GM23338 (cell line): ENCODE measurements around the gene TRIM24. TPM values are rescaled to one million over a fixed set of nuclear protein-coding genes. Genes with fewer than 3 reads are reported as not detected.

ENCODE experiments used
- ATAC-seq: fragments of 200-7000 bp; cut with Tn5 transposase; 3 replicates; pipeline ENCODE4 v1.9.1; 2020
- DNase-seq: peaks from one replicate; pipeline ENCODE4 v3.0.0-alpha.2; 2015; ENCODE audit warnings: low spot score
- H2AFZ ChIP-seq: fragments of 200-600 bp; sonication (generic); 2 replicates; pipeline ENCODE4 v1.8.0; 2016; ENCODE audit warnings: antibody characterized with exemption, mild to moderate bottlenecking, moderate library complexity
- H3F3A ChIP-seq: fragments of 200-600 bp; sonication (generic); replicated peaks from 2 replicates; pipeline ENCODE4 v1.8.0; 2017; ENCODE audit warnings: antibody characterized with exemption, mixed run types, low read depth
- H3K27ac ChIP-seq: fragments of 200-600 bp; sonication (generic); 2 replicates; pipeline ENCODE4 v1.6.1; 2016; ENCODE audit warnings: low read depth
- H3K27me3 ChIP-seq: fragments of 200-600 bp; sonication (generic); 2 replicates; pipeline ENCODE4 v1.8.0; 2016; ENCODE audit warnings: mild to moderate bottlenecking, mixed run types, moderate library complexity; ENCODE audit not compliant: insufficient read depth
- H3K36me3 ChIP-seq: fragments of 200-600 bp; sonication (generic); 2 replicates; pipeline ENCODE4 v1.8.0; 2016; ENCODE audit warnings: mild to moderate bottlenecking; ENCODE audit not compliant: insufficient read depth
- H3K4me1 ChIP-seq: fragments of 200-600 bp; sonication (generic); 2 replicates; pipeline ENCODE4 v1.8.0; 2016; ENCODE audit warnings: mild to moderate bottlenecking, moderate library complexity; ENCODE audit not compliant: insufficient read depth
- H3K4me2 ChIP-seq: fragments of 200-600 bp; sonication (generic); 2 replicates; pipeline ENCODE4 v1.7.1; 2017; ENCODE audit warnings: mixed run types
- H3K4me3 ChIP-seq: fragments of 200-600 bp; sonication (generic); 2 replicates; pipeline ENCODE4 v1.6.1; 2016; ENCODE audit warnings: mixed run types
- H3K79me2 ChIP-seq: fragments of 200-600 bp; sonication (generic); replicated peaks from 2 replicates; pipeline ENCODE4 v1.8.0; 2017; ENCODE audit warnings: mild to moderate bottlenecking; ENCODE audit not compliant: insufficient read depth
- H3K9me2 ChIP-seq: fragments of 200-600 bp; sonication (generic); 2 replicates; pipeline ENCODE4 v1.8.0; 2017; ENCODE audit not compliant: insufficient read depth
- H4K20me1 ChIP-seq: fragments of 200-600 bp; sonication (generic); replicated peaks from 2 replicates; pipeline ENCODE4 v1.8.0; 2017; ENCODE audit warnings: mild to moderate bottlenecking; ENCODE audit not compliant: insufficient read depth
- H3K27ac Mint-ChIP-seq: 2 replicates; pipeline ENCODE4 v1.8.0; 2020; ENCODE audit warnings: inconsistent platforms, mild to moderate bottlenecking, moderate library complexity, mixed read lengths
- H3K27me3 Mint-ChIP-seq: 3 replicates; pipeline ENCODE4 v1.8.0; 2022; ENCODE audit warnings: low read depth, mild to moderate bottlenecking, moderate library complexity, mixed read lengths, inconsistent platforms; ENCODE audit not compliant: insufficient read depth, poor library complexity
- H3K36me3 Mint-ChIP-seq: 3 replicates; pipeline ENCODE4 v1.8.0; 2021; ENCODE audit warnings: low read depth, mild to moderate bottlenecking, inconsistent platforms, moderate library complexity, mixed read lengths
- H3K4me1 Mint-ChIP-seq: 3 replicates; pipeline ENCODE4 v1.8.0; 2020; ENCODE audit warnings: mild to moderate bottlenecking, inconsistent platforms, mixed read lengths
- H3K4me3 Mint-ChIP-seq: 3 replicates; pipeline ENCODE4 v1.8.0; 2021; ENCODE audit warnings: moderate library complexity, mild to moderate bottlenecking, inconsistent platforms, mixed read lengths
- H3K9me3 Mint-ChIP-seq: 3 replicates; pipeline ENCODE4 v1.8.0; 2020; ENCODE audit warnings: moderate library complexity, mild to moderate bottlenecking, inconsistent platforms, mixed read lengths
- CREB1 ChIP-seq: fragments of 250-450 bp; sonication (Bioruptor Pico); IDR thresholded peaks from 2 replicates; pipeline ENCODE4 v1.5.0; 2020; ENCODE audit warnings: low read depth, mild to moderate bottlenecking, moderate library complexity
- EZH2phosphoT487 ChIP-seq: fragments of 200-600 bp; sonication (generic); IDR thresholded peaks from one replicate; pipeline ENCODE4 v1.8.1; 2018; ENCODE audit warnings: antibody characterized with exemption; ENCODE audit not compliant: unreplicated experiment
- NANOG ChIP-seq: IDR thresholded peaks from 2 replicates; pipeline ENCODE4 v1.6.1; 2016; ENCODE audit warnings: antibody characterized with exemption, borderline replicate concordance
- POLR2AphosphoS5 ChIP-seq: IDR thresholded peaks from 2 replicates; pipeline ENCODE4 v1.6.1; 2016; ENCODE audit warnings: antibody characterized with exemption, low read depth
- STAT1 ChIP-seq: IDR thresholded peaks from one replicate; pipeline ENCODE4 v1.6.1; 2016; ENCODE audit warnings: antibody characterized with exemption; ENCODE audit not compliant: unreplicated experiment
- ZNF114 ChIP-seq: fragments of 250-450 bp; sonication (Bioruptor Pico); IDR thresholded peaks from 2 replicates; pipeline ENCODE4 v1.5.0; 2020; ENCODE audit warnings: mild to moderate bottlenecking, moderate library complexity
- ZNF331 ChIP-seq: fragments of 250-450 bp; sonication (Bioruptor Pico); IDR thresholded peaks from 2 replicates; pipeline ENCODE4 v1.5.0; 2020; ENCODE audit warnings: low read depth, mild to moderate bottlenecking, moderate library complexity
- polyA plus RNA-seq: library from polyadenylated mRNA; unstranded; fragments of >200 nt; fragmentation: Nextera tagmentation; extraction: Ambion mirVana; gene quantifications from 2 replicates; pipeline ENCODE4 v1.2.1, GENCODE V29; 2016
- total RNA-seq: library from RNA; depleted of rRNA; stranded (reverse); fragments of >200 nt; shearing (Covaris generic); gene quantifications from 2 replicates; pipeline ENCODE4 v1.2.3, GENCODE V29; 2014
- TF ChIP-seq, protein P1 (sequence below): IDR thresholded peaks from one replicate; pipeline ENCODE4 v1.6.1; 2018; ENCODE audit warnings: antibody characterized with exemption; ENCODE audit not compliant: unreplicated experiment
- TF ChIP-seq, protein P2 (sequence below): fragments of 250-450 bp; sonication (Bioruptor Pico); IDR thresholded peaks from 2 replicates; pipeline ENCODE4 v1.5.0; 2020; ENCODE audit warnings: mild to moderate bottlenecking, moderate library complexity

Gene TRIM24
- total and polyA plus RNA-seq, 2 experiments from 2014 or later, result 67.0 to 120 TPM

GRCh38 chr7:138459413-138460175 lies 465 bp upstream of the TRIM24 start:
- peaks cover 23% of the 10 kb centered on the region for H4K20me1 ChIP-seq
- peaks cover 23% of the 10 kb centered on the region for H3K9me3 Mint-ChIP-seq
- TF ChIP-seq NANOG (no peak), CREB1 (CRISPR knock-in tag) (no peak), STAT1 (no peak), ZNF331 (CRISPR knock-in tag) (no peak), POLR2AphosphoS5 (peak; percentile 90), ZNF114 (no peak), EZH2phosphoT487 (no peak)
- TF ChIP-seq, protein P1, sequence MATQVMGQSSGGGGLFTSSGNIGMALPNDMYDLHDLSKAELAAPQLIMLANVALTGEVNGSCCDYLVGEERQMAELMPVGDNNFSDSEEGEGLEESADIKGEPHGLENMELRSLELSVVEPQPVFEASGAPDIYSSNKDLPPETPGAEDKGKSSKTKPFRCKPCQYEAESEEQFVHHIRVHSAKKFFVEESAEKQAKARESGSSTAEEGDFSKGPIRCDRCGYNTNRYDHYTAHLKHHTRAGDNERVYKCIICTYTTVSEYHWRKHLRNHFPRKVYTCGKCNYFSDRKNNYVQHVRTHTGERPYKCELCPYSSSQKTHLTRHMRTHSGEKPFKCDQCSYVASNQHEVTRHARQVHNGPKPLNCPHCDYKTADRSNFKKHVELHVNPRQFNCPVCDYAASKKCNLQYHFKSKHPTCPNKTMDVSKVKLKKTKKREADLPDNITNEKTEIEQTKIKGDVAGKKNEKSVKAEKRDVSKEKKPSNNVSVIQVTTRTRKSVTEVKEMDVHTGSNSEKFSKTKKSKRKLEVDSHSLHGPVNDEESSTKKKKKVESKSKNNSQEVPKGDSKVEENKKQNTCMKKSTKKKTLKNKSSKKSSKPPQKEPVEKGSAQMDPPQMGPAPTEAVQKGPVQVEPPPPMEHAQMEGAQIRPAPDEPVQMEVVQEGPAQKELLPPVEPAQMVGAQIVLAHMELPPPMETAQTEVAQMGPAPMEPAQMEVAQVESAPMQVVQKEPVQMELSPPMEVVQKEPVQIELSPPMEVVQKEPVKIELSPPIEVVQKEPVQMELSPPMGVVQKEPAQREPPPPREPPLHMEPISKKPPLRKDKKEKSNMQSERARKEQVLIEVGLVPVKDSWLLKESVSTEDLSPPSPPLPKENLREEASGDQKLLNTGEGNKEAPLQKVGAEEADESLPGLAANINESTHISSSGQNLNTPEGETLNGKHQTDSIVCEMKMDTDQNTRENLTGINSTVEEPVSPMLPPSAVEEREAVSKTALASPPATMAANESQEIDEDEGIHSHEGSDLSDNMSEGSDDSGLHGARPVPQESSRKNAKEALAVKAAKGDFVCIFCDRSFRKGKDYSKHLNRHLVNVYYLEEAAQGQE, result no peak
- peak overlapping the region; percentile 98 for H3K27ac Mint-ChIP-seq
- peak overlapping the region; percentile 89 for H3K4me3 Mint-ChIP-seq
- 0 out of 2 replicates have a peak, but pooled peaks cover 4% of the 10 kb centered on the region for H3K36me3 ChIP-seq
- H3F3A ChIP-seq, result no peaks in the 10 kb centered on the region
- peaks cover 32% of the 10 kb centered on the region for H3K36me3 Mint-ChIP-seq
- no peak overlapping the region for H2AFZ ChIP-seq
- H3K4me1 ChIP-seq, result peaks cover 16% of the 10 kb centered on the region
- ATAC-seq (peak; percentile 77), DNase-seq (peak; percentile 99)
- no peaks in the 10 kb centered on the region for H3K9me2 ChIP-seq
- H3K27ac ChIP-seq, result peak overlapping the region; percentile 97
- H3K27me3 ChIP-seq, result no peaks in the 10 kb centered on the region
- peaks cover 12% of the 10 kb centered on the region for H3K27me3 Mint-ChIP-seq
- H3K79me2 ChIP-seq, result peaks cover 44% of the 10 kb centered on the region
- peak overlapping the region; percentile 54 for H3K4me3 ChIP-seq
- peak overlapping the region; percentile 69 for H3K4me2 ChIP-seq
- peaks cover 28% of the 10 kb centered on the region for H3K4me1 Mint-ChIP-seq

DNA sequence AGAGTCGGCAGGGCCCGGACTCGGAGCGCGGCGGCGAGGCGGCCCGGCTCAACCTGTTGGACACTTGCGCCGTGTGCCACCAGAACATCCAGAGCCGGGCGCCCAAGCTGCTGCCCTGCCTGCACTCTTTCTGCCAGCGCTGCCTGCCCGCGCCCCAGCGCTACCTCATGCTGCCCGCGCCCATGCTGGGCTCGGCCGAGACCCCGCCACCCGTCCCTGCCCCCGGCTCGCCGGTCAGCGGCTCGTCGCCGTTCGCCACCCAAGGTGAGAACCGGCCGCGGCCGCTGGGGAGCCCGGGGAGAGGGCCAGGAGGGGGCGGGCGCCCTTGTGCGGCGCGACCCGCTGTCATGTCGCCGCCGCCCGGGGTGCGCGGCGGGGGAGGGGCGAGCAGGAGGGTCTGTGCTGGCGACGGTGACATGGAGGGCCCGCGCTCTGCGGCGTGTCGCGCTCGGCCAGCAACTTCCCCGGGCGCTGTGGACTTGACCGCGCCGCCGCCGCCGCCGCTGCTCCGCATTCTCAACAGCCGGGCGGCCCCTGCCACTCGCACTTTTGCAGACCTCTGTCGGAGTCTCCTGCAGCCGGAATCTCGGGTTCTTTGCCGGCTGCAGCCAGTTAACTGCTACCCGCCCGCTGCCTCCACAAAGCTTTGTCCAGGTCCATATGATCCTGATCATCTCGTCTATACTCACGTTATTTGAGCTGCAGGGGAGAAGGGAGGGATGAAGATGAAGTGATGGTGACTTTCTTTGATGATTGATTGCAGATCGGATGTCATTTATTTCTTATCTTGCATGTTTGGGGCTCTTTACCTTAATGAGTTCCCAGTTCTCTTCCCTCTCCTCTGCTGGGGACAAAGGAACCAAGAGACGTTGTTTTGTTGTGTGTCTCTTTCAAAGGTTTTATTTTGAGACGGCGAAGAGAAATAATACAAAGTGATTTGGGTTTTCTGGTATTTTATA lies 869 bp downstream of the TRIM24 start:
- Histone ChIP-seq H2AFZ (no peak overlapping the region), H3K4me2 (peak overlapping the region; percentile 93), H3K27ac (peak overlapping the region; percentile 10; the same call in 1 of the 2 replicates), H3K4me3 (peak overlapping the region; percentile 90), H3K27me3 (no peaks in the 10 kb centered on the region), H4K20me1 (peaks cover 32% of the 10 kb centered on the region), H3K36me3 (0 out of 2 replicates have a peak, but pooled peaks cover 4% of the 10 kb centered on the region), H3K9me2 (no peaks in the 10 kb centered on the region), H3F3A (no peaks in the 10 kb centered on the region), H3K79me2 (peaks cover 58% of the 10 kb centered on the region), H3K4me1 (peaks cover 26% of the 10 kb centered on the region)
- DNase-seq, result peak; percentile 50
- Mint-ChIP-seq H3K27me3 (peaks cover 12% of the 10 kb centered on the region), H3K9me3 (peaks cover 23% of the 10 kb centered on the region), H3K27ac (peak overlapping the region; percentile 85), H3K36me3 (peaks cover 43% of the 10 kb centered on the region), H3K4me1 (peaks cover 28% of the 10 kb centered on the region), H3K4me3 (peak overlapping the region; percentile 96)
- peak; percentile 8 for ATAC-seq
- no peak for TF ChIP-seq NANOG
- TF ChIP-seq ZNF331 (CRISPR knock-in tag), result no peak
- TF ChIP-seq, protein P2, sequence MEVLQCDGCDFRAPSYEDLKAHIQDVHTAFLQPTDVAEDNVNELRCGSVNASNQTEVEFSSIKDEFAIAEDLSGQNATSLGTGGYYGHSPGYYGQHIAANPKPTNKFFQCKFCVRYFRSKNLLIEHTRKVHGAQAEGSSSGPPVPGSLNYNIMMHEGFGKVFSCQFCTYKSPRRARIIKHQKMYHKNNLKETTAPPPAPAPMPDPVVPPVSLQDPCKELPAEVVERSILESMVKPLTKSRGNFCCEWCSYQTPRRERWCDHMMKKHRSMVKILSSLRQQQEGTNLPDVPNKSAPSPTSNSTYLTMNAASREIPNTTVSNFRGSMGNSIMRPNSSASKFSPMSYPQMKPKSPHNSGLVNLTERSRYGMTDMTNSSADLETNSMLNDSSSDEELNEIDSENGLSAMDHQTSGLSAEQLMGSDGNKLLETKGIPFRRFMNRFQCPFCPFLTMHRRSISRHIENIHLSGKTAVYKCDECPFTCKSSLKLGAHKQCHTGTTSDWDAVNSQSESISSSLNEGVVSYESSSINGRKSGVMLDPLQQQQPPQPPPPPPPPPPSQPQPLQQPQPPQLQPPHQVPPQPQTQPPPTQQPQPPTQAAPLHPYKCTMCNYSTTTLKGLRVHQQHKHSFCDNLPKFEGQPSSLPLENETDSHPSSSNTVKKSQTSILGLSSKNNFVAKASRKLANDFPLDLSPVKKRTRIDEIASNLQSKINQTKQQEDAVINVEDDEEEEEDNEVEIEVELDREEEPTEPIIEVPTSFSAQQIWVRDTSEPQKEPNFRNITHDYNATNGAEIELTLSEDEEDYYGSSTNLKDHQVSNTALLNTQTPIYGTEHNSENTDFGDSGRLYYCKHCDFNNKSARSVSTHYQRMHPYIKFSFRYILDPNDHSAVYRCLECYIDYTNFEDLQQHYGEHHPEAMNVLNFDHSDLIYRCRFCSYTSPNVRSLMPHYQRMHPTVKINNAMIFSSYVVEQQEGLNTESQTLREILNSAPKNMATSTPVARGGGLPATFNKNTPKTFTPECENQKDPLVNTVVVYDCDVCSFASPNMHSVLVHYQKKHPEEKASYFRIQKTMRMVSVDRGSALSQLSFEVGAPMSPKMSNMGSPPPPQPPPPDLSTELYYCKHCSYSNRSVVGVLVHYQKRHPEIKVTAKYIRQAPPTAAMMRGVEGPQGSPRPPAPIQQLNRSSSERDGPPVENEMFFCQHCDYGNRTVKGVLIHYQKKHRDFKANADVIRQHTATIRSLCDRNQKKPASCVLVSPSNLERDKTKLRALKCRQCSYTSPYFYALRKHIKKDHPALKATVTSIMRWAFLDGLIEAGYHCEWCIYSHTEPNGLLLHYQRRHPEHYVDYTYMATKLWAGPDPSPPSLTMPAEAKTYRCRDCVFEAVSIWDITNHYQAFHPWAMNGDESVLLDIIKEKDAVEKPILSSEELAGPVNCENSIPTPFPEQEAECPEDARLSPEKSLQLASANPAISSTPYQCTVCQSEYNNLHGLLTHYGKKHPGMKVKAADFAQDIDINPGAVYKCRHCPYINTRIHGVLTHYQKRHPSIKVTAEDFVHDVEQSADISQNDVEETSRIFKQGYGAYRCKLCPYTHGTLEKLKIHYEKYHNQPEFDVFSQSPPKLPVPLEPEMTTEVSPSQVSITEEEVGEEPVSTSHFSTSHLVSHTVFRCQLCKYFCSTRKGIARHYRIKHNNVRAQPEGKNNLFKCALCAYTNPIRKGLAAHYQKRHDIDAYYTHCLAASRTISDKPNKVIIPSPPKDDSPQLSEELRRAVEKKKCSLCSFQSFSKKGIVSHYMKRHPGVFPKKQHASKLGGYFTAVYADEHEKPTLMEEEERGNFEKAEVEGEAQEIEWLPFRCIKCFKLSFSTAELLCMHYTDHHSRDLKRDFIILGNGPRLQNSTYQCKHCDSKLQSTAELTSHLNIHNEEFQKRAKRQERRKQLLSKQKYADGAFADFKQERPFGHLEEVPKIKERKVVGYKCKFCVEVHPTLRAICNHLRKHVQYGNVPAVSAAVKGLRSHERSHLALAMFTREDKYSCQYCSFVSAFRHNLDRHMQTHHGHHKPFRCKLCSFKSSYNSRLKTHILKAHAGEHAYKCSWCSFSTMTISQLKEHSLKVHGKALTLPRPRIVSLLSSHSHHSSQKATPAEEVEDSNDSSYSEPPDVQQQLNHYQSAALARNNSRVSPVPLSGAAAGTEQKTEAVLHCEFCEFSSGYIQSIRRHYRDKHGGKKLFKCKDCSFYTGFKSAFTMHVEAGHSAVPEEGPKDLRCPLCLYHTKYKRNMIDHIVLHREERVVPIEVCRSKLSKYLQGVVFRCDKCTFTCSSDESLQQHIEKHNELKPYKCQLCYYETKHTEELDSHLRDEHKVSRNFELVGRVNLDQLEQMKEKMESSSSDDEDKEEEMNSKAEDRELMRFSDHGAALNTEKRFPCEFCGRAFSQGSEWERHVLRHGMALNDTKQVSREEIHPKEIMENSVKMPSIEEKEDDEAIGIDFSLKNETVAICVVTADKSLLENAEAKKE (CRISPR knock-in tag), result no peak
